Stimulated activated CD4-positive, alpha-beta T cell treated with anti-CD3 and anti-CD28 coated beads, Interleukin-4, amount 100 ng/mL, for 48 hours (primary cell): ENCODE results near the gene DPH6.
"Not testable (repeated sequence)": the region's sequence is repeated elsewhere in the genome, so short reads cannot be mapped to it uniquely, and the experiment has no call there.

Experiments used
- DNase-seq, 2 donors: peaks; one replicate each; pipeline ENCODE4 v3.0.0-alpha.2; 2020; ENCODE audit warnings: low read depth in 2 of 2

The DPH6 gene

DNA sequence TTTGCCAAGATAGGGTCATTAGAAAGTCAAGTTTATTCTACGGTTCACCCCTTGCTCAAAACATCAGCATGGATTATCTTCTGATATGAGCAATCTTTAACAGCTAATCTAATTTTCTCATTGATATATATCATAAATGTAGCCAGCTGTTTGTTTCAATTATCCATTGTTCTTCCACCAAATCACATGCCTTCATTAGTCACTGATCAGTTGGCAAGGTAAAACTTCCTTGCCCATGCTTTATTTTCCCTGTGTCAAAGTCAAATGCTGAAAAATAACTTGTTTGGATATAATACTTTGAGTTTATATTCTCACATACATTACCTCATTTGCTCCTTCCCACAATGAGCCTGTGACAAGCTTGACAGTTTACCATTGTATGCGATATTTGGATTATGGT, 60.6 kb downstream of the DPH6 start:
- no peak for DNase-seq

DNA sequence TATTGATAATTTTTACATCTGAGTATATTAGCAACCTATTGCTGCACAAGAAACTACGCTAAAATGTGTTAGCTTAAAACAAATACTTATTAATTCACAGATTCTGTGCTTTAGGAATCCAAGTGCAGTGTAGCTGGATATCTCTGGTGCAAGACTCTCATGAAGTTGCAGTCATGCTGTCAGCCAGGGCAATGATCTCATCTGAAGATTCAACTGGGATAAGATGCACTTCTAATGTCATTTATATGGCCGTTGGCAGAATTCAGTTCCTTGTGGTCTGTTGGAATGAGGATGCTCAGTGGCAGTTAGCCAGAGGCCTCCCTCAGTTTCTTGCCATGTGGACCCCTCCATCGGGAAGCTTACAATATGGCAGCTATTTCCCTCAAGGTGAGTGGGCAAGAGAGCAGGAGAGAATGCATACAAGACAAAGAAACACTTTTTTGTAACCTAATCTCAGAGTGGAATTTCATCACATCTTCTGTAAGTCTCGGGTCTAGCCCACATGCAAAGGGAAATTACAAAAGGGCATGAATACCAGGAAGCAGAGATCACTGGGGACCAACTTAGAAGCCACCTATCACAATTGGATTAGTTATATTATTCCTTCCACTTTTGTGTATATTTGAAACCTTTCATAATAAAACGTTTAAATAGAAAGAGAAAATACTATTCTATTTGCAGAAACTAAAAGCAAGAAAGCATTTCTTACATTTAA, 61.6 kb downstream of the DPH6 start:
- no peak for DNase-seq

DNA sequence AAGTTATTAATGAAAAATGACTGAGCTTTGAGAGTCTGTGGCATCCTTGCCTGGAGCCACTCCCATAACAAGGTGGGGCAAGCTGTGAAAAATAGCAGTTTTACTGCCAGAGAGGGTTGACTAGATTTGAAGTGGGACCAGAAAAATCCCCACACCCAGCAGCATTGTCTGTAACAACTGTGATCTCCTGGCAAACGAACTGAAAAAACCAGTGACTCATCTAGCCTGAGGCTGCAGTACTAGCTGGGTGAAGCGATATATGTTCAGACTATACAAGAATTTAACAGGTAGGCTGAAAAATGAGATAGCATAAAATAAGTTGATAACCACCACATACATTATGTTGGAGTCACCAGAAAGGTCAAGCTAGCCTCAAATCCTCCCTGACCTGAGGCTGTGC, 64.0 kb downstream of the DPH6 start:
- no peak for DNase-seq

DNA sequence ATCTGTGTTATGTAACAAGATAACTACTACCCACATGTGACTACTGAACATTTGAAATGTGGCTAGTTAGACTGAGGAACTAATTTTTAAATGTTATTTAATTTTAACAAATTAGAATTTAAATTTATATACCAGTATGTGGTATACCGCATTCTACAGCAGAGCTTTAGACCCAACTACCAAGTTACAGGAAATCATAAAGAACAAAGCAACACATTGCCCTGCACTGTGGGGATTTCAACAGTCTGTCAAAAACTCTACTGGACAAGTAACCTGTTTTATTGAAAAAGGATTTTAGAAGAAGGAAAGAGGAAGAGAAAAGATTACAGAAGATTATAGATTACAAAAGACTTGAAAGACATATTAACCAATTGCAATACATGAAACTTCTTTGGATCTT, 64.9 kb downstream of the DPH6 start:
- DNase-seq, result no peak

DNA sequence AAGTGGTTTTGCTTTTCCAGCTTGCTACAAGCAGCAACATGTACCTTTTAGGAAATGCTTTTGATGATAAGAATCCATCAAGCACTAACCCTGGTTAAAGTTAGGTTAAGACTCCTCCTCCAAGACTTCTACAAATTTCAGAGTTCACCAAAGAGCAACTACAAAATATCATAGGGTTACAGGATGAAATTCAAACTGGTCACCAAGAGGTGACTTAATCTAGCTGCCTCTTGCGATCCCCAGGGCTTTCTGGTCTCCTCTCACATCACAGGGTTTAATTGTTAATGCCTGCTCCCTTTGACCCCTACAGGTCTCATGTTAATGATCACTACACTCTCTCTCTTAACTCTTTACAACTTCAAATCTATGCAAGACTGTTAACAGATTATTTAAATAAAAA, 66.5 kb downstream of the DPH6 start:
- DNase-seq, result no peak

DNA sequence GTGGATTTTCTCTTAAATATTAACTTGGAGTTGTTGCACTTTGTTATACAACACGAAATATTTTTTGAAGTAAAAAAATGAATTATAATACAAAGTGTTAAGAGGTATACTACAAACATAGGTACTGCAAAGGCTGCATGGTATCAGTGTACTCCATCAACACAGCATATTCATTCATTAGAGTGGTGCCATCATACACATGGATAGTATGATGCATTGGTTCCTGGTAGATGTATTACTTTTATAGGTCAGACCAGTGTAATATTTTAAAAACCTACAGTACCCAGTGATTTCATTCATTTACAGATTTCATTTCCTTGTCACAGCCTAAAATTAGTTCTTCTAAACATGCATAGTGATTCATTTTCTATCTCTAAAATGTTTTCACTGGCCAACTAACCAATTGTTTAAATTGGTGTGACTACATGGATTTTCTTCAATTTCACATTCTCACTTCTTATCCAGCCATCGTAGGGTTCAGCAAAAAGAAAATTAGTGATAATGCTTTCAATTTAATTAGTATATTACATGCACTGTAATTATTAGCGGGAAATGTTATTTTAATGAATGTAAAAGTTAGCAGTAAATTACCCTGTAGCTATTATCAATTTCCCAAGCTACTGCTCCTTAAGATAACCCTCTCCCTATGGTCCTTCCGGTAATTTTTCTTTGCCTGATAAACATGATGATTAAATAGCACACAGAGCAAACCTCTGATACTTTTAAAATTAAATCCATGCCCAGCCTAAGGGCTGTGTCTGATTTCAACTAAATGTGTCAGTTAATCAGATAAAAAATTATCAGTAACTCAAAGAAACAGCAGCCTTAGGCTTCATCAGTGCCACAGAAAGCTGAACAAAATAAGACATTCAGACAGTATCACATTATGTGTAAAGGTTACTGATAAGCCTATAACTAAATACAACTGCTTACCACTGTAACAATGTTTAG, 68.4 kb downstream of the DPH6 start:
- DNase-seq, result no peak

DNA sequence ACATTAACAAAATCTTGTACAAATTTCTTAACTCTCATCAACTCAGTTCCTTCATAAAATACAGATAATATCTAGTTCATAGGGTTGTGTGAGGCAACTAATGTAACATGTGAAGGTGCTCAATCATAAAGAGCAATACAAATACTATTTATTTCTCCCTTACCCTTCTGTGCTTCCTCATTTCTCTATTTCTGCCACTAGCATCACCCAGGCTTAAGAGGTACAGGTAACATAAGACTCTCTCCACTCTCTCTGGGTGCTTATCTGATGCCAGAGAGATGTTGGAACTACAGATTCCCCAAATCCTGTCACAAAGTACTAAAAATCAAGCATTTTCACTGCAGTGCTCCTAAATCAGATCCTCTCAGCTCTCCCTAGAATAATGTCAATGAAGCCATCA, 74.9 kb downstream of the DPH6 start:
- DNase-seq, result no peak

DNA sequence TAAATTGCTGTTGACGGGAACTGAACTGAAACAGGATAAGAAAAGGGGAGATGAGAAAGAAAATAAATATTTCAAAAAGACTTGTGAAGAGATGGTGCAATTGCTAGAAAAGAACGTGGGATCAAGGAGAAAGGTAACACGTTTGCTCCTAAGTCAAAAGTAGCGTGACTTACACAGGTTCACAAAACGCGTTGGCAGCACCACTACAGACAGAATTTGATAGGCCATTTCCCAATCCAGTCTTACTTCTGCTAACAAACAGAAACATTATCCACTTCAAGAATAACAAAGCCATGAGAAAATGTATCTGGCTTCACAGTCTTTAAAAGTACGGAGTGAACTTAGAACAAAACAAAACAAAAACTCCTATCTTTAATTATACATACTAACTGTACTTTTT, 75.5 kb downstream of the DPH6 start:
- DNase-seq, result no peak

DNA sequence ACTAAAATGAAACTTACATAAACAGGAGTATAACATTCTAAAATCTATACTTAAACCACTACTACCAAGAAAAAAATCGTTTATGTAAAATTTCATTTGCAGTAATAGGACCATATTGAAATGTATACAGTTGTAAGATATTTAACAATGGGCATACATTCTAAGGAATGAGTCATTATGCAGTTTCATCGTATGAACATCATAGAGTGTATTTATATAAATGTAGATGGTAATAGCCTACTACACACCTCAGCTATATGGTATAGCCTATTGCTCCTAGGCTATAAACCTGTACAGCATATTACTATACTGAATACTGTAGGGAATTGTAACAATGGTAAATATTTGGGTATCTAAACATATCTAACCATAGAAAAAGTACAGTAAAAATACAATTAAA, 79.5 kb downstream of the DPH6 start:
- no peak for DNase-seq

DNA sequence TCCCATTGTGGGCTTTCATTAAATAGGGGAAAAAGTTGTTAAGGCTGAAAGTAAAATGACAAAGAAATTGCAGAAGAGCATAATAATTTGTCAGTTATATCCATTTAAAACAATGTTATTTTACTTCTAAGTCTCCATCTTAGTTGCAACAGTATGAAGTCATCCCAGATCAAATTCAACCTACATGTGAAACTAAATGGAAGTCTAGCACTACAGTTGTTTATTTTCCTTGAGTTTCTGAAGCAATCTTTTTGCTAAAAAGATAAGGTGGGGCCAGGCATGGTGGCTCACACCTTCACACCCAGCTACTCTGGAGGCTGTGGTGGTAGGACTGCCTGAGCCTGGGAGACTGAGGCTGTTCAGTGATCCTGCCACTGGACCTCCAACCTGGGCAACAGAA, 80.2 kb downstream of the DPH6 start:
- DNase-seq, result no peak

DNA sequence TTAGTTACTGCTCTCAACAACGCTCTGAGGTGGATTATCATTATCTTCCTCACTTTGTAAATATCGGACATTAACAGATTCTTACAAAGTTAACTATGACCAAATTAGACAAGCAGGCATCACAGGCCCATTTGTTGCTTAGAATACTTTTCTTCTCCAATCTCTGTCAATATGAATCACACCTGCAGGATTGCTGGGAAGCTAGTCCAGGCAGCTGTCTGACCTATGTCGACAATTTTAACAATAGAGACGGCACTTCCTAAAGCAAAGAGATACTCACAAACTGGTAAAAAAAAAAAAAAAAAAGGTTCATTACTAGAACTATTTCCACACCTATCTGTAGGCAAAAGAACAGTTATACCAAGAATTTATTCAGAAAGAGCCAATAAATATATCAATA, 85.3 kb downstream of the DPH6 start:
- no peak for DNase-seq

DNA sequence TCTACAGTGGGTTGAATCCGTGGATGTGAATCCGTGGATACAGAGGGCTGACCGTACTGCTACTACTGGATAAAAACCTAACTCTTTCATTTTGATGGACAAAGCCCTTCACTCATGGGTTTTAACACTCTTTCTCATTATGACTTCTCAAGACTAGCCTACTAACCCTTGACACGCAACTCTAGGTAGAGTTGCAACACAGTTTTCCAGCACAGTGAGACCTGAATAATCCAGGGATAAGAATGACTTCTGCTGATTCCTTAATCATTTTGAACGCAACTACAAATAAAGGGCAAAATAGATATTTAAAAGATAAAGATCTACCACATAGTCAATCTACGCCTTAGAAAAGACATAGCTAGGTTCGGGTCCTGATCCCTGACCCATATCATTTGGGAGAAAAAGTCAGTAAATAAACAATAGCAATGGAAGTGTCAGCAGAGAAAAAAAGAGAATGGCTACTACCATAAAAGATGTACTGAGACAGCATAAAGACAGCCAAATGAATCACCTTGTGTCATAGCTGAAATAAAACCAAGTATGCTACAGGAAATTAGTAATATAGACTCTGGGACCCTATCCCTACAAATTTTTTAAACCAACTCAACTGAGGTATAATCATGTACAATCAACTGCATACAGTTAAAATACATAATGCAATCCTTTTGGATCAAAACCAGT, 87.6 kb downstream of the DPH6 start:
- DNase-seq, result no peak

DNA sequence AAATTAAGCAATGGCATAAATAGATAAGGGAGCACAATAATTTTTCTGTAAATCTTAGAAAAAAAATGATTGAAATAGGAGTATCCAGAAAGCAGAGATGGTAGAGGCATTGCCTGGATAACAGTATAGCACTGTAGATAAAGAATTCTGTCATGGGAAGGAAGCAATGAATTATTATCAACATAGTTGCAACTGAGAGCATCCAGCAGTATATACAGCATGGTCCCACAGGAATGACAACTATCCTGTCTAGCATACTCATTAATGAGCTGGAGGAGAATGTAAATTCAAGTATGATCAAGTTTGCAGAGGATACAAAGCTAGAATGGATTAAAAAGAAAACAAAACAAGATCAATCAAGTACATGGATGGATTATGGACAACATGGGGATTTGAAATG, 90.8 kb downstream of the DPH6 start:
- no peak for DNase-seq

DNA sequence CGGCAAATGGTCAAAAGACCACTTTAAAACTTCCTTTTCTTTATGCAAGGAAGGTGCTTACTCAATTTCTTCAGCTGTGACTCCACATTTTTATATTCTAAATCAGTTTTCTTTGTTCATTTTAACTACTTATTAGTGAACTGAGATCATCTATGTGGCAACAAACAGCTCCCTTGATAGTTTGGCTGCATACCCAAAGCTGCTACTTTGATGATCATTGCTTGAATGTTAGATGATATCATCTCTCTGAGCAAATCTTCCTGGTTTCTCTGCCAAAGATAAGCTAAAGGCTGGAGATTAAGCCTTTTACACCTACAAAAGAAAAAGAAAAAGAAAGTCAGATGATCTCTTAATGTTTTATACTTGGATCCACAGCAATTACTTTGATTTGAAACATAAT, 95.5 kb downstream of the DPH6 start:
- no peak for DNase-seq

DNA sequence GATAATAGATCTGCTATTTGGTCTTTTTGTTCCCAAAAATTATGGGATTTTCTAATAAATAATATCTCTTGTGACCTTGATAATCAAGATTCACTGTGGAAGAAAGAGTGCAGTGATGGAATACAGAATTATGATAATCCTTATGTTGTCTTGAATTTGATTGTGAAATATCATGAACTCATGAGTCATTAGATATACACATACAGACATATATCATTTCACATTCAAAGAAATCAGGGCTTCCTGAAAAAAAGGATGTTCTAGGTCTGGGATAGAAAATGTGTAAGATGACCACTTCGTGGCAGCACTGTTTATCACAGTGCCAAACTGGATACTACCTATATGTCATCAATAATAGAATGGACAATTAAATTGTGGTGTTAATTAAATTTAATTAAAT, 97.7 kb downstream of the DPH6 start:
- no peak for DNase-seq

DNA sequence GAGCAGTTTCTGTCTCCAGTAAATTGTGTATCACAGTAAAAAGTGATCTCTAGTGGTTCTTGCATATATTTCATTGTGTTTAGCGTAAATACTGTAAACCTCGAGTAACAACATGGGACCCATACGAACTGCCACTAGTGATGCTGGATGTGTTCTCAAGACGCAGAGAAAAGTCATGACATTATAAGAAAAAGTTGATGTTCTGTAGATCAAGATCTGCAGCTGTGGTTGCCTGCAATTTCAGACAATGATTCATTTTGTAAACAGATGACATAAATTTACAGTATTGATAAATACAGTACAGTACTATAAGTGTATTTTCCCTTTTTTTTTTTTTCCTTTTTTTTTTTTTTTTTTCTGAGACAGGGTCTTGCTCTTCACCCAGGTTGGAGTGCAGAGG, 100.1 kb downstream of the DPH6 start:
- no peak for DNase-seq

DNA sequence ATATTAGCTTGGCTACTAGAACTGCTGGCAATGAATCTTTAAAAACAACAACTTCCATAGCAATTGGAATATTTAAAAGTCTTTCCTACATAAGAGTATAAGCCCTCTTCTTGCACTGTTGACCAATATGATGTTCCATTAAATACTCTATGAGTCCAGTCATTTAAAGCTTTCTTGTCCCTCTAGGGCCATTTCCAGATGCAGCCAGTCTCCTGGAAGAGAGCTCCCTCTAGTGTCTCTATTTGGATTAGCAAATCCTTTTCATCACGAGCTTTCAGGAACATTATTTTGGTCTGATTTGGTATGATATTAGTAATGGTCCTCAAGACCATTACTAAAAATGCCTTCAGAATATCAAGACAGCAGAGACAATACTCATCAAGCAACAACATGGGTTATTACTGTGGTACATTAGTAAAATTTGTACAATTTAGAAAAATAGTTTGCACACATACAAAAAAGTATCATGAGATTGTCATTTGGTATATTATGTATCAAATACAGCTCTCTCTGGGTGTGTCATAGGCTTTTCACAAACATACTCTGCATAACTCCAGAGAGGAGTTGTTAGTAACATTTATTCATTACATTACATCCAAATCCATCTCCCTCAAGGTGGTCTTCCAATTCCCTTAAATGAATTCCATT, 101.3 kb downstream of the DPH6 start:
- no peak for DNase-seq

DNA sequence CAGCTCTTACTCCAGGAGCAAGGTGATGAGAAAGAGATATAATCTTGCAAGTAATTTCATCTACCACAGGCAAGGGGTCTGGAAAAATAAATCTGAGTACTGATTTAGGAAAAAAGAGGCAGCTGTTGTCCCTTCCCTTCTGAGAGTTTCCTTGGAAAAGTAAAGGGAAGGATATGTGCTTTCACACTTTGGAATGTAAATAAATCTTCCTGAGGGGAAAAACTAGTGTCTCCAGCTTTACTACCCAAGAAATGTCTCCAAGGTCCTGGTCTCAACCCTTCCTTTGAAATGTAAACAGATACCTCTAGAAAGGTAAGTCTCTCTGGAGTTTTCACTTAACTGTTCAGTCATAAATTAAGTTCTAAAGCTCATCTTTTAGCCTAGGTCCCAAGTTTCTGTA, 102.6 kb downstream of the DPH6 start:
- no peak for DNase-seq

DNA sequence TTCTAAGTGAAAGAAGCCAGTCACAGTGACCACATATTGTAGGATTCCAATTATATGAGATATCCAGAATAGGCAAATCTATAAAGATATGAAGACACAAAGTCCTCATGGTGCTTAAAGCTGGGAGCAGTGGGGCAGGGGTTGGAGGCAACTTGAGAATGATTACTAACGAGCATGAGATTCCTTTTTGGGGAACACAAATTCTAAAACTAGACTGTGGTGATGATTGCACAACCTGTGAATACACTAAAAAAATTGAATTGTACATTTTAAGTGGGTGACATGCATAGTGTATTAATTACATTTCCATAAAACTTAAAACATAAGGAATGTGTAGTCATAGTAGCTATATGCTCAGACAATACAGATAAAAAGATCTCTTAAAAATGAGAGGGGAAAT, 103.2 kb downstream of the DPH6 start:
- DNase-seq, result no peak

DNA sequence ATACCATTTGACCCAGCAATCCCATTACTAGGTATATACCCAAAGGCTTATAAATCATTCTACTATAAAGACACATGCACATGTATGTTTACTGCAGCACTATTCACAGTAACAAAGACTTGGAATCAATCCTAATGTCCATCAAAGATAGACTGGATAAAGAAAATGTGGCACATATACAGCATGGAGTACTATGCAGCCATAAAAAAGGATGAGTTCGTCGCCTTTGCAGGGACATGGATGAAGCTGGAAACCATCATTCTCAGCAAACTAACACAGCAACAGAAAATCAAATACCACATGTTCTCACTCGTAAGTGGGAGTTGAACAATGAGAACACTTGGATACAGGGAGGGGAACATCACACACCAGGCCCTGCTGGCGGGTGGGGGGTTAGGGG, 104.7 kb downstream of the DPH6 start:
- not testable (repeated sequence) for DNase-seq

DNA sequence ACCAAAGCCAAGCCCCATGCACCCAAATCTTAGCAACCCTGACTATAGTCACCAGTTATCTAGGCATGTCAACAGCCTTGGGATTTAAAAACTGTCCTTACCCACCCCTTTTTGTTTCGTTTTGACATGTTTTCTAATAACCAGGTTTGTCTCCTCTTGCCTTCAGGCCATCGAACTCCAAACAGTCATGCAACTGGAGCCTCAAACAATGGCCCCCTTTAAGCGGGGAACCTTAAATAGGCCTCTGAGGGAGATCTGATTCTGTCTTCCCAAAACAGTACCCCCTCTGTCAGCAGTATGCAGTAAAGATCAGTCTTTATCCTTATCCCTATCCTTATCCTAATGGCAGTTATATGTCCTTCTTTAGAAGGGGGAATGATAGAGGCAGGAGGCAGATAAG, 105.7 kb downstream of the DPH6 start:
- DNase-seq, result no peak

DNA sequence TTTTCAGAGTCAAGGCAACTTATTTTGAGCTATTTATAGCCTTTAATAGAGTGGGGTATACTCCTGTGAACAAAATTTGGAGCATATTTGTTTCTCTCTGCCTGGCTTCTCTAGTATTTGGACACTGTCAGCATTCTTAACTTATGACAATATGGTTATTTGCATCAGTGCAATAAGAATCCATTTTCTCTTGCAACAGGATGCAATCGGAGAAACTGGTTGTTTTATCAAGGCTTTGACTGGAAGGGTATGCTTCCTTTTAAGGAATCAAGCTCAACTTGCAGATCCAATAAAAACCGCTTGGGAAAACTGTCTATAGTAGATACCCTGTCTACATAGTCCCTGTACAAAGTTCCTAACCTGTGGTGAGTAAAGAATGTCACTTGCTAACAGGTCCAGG, 106.7 kb downstream of the DPH6 start:
- no peak for DNase-seq
